ENCODE measurements around the gene CYB5R4. TPM values are rescaled to one million over a fixed set of nuclear protein-coding genes. Genes with fewer than 3 reads are reported as not detected.

Gene CYB5R4
- total and polyA plus RNA-seq, 2 of the 8 experiments (the other 6 are each of a cell fraction or from before 2014, with no cell fraction given) = 2.8 to 14.6 TPM

DNA sequence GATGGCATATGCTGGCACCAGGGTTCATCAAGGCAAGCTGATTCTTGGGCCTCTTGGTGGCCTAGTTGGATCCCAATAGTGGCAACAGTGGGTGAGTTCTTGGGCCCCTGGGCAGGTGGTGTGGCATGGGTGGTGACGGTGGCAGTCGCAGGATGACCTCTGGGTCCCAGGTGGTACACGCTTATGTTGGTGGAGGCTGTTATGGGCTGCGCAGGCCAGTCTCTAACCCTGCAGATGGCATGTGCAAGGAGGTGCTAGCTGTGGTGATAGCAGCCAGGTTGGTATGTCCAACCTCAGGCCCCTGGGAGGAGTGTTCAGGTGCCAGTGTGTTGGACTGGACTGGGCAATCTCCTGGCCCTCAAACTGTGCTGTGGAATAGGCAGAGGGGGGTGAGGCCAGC is 46.2 kb downstream of the CYB5R4 start:
- 90% methylated on average over 4 of the region's 4 CpGs; no CpG with 5 or more reads in 1 of the 2 experiments for WGBS, 2 experiments (ENCODE audit: extremely low coverage in 1 of 2, insufficient coverage in 1 of 2, insufficient read length in 1 of 2, insufficient replicate concordance in 2 of 2, low coverage in 1 of 2, low lambda C conversion rate in 2 of 2, missing lambda C conversion rate in 1 of 2)
- Histone ChIP-seq H3K79me2 (ENCODE audit: control insufficient read depth in 1 of 2, insufficient read depth in 2 of 2, low read length in 2 of 2) (peaks cover 0 to 36% of the 10 kb centered on the region in 2 experiments; a peak in 2 of 4 replicates), H3K4me1 (replicated peaks in 1 of 4; ENCODE audit: control insufficient read depth in 3 of 4, insufficient read depth in 4 of 4, low read length in 3 of 4) (peaks cover 0 to 7% (median 3%) of the 10 kb centered on the region in 4 experiments; a peak in 4 of 7 replicates), H3K14ac (ENCODE audit: insufficient read length) (no peak overlapping the region), H4K20me1 (replicated peaks in 1 of 2; ENCODE audit: control insufficient read depth in 1 of 2, insufficient read depth in 2 of 2, low read length in 2 of 2) (no peaks in the 10 kb centered on the region), H3K23me2 (ENCODE audit: low read depth, low read length) (no peaks in the 10 kb centered on the region), H3K27me3 (replicated peaks in 1 of 4; ENCODE audit: control insufficient read depth in 3 of 4, extremely low read depth in 1 of 4, insufficient read depth in 3 of 4, low read length in 3 of 4) (no peaks in the 10 kb centered on the region), H3K9ac (replicated peaks in 1 of 4; ENCODE audit: extremely low read depth in 1 of 4, low read depth in 3 of 4, low read length in 3 of 4) (peak overlapping the region in 1 of 4 experiments; percentile 27; a peak in 1 of 7 replicates), H4K5ac (ENCODE audit: insufficient read length, low read depth, low read length) (no peak overlapping the region), H2AFZ (ENCODE audit: low read length) (no peak overlapping the region), H3K36me3 (ENCODE audit: control insufficient read depth in 2 of 4, insufficient read depth in 4 of 4, low read length in 3 of 4) (no peaks in the 10 kb centered on the region; a peak in 1 of 8 replicates), H2BK12ac (ENCODE audit: low read depth, low read length) (no peak overlapping the region), H3K56ac (replicated peaks; ENCODE audit: insufficient read length, low read depth, low read length) (no peak overlapping the region), H2BK20ac (ENCODE audit: low read length) (no peak overlapping the region), H2BK5ac (ENCODE audit: low read depth, low read length) (peak overlapping the region; percentile 35; the same call in 1 of the 2 replicates), H4K8ac (ENCODE audit: extremely low read depth, insufficient read depth, low read length) (no peak overlapping the region), H2BK120ac (replicated peaks; ENCODE audit: low read depth, low read length) (no peak overlapping the region), H3K27ac (ENCODE audit: low read depth, low read length) (no peak overlapping the region), H3K4ac (replicated peaks; ENCODE audit: insufficient read length, low read depth, low read length) (no peak overlapping the region), H3K9me3 (ENCODE audit: insufficient read depth in 2 of 2, low read depth in 1 of 2, low read length in 1 of 2) (no peaks in the 10 kb centered on the region), H3K18ac (ENCODE audit: extremely low read depth, low read length) (no peak overlapping the region), H2BK15ac (ENCODE audit: low read length) (0 out of 2 replicates have a peak overlapping the region, but pooled peaks have one; percentile 31), H3K23ac (ENCODE audit: insufficient read length) (no peak overlapping the region), H4K91ac (replicated peaks; ENCODE audit: insufficient read length, low read length) (no peak overlapping the region), H2AK5ac (ENCODE audit: low read depth, low read length) (no peak overlapping the region), H3K4me2 (ENCODE audit: insufficient read depth in 1 of 2, low read depth in 2 of 2, low read length in 2 of 2) (no peak overlapping the region), H3K79me1 (ENCODE audit: low read depth, low read length) (peaks cover 4% of the 10 kb centered on the region; the same call in 1 of the 2 replicates), H3K4me3 (ENCODE audit: extremely low read depth in 1 of 4, insufficient read depth in 2 of 4, low read depth in 3 of 4, low read length in 4 of 4) (no peak overlapping the region)
- TF ChIP-seq, protein P1, sequence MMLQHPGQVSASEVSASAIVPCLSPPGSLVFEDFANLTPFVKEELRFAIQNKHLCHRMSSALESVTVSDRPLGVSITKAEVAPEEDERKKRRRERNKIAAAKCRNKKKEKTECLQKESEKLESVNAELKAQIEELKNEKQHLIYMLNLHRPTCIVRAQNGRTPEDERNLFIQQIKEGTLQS (IDR thresholded peaks at IDR 0.05; ENCODE audit: insufficient read depth, low read depth, low read length) = no peak
- TF ChIP-seq SIN3A (conservative IDR thresholded peaks at IDR 0.05 in 1 of 2, IDR thresholded peaks at IDR 0.05 in 1 of 2; ENCODE audit: low read depth in 1 of 2, low read length in 2 of 2) = no peak
- TF ChIP-seq FOSL1 (IDR thresholded peaks at IDR 0.05; ENCODE audit: insufficient read depth, low read depth, low read length) = no peak
- no peak for TF ChIP-seq CEBPB (IDR thresholded peaks at IDR 0.05; ENCODE audit: low read depth, low read length)
- TF ChIP-seq RXRA (IDR thresholded peaks at IDR 0.05; ENCODE audit: insufficient read depth, low read depth, low read length) = no peak
- no peak for TF ChIP-seq YY1 (IDR thresholded peaks at IDR 0.05; ENCODE audit: low read depth, low read length)
- TF ChIP-seq SP2 (IDR thresholded peaks at IDR 0.05; ENCODE audit: low read length) = no peak
- no peak for TF ChIP-seq TAF1 (IDR thresholded peaks at IDR 0.05; ENCODE audit: low read depth, low read length)
- no peak for TF ChIP-seq SAP30 (IDR thresholded peaks at IDR 0.05; ENCODE audit: insufficient read depth, insufficient replicate concordance, low read length)
- ChIA-PET POLR2A (ENCODE audit: partially characterized antibody) (no interaction called here), CTCF (ENCODE audit: partially characterized antibody) (interaction anchor here (1.3 kb wide), 1 partner anchor 336 kb away, joined by 4 read pairs; no protein-coding TSS in a partner anchor)
- no peak for DNase-seq (ENCODE audit: low read depth in 1 of 2, low spot score in 2 of 2)
- no peak for FAIRE-seq
